Lung microvascular endothelial cell (primary cell): ENCODE results near the gene COA8. TPM values are rescaled to one million over a fixed set of nuclear protein-coding genes. Genes with fewer than 3 reads are reported as not detected.
"Not testable (repeated sequence)": the region's sequence is repeated elsewhere in the genome, so short reads cannot be mapped to it uniquely, and the experiment has no call there.

ENCODE experiments used
- DNase-seq, 2 donors: peaks; one replicate each; pipeline versions ENCODE4 v3.0.0 to v3.0.0-alpha.2; 2010; ENCODE audit warnings: low read depth in 2 of 2
- total RNA-seq: library from RNA; depleted of rRNA; stranded (reverse); fragments of >200 nt; gene quantifications from 2 replicates; pipeline ENCODE4 v1.2.1, GENCODE V29; 2014

The COA8 gene
- total RNA-seq, 1 donor from 2014 or later, result 23.2 TPM

GRCh38 chr14:103525430-103526246 is 37.1 kb upstream of the COA8 start:
- not testable (repeated sequence) for DNase-seq

- DNase-seq, result no peak
Observed at GRCh38 chr14:103526247-103526913, 36.4 kb upstream of the COA8 start.

GRCh38 chr14:103526914-103527248 is 35.9 kb upstream of the COA8 start:
- DNase-seq, result no peak

GRCh38 chr14:103527408-103528145 is 35.2 kb upstream of the COA8 start:
- no peak for DNase-seq

GRCh38 chr14:103528146-103528586 is 34.6 kb upstream of the COA8 start:
- no peak for DNase-seq

GRCh38 chr14:103528587-103529382 is 34.0 kb upstream of the COA8 start, which contains the start of gene TRMT61A:
TSS of gene TRMT61A (plus strand) at chr14:103529196. CDS start at chr14:103529979, 783 bp downstream.
- peak; percentile 70 to 81 for DNase-seq

GRCh38 chr14:103529383-103530365 is 33.1 kb upstream of the COA8 start:
- no peak for DNase-seq

- DNase-seq, result peak; percentile 40 to 42
Observed at GRCh38 chr14:103530390-103530789, 32.4 kb upstream of the COA8 start.

GRCh38 chr14:103530831-103531230 is 31.9 kb upstream of the COA8 start:
- DNase-seq, result no peak

- no peak for DNase-seq
Observed at GRCh38 chr14:103531421-103532215, 31.1 kb upstream of the COA8 start.

- no peak for DNase-seq
Observed at GRCh38 chr14:103532216-103533136, 30.3 kb upstream of the COA8 start.

GRCh38 chr14:103533137-103533998 is 29.4 kb upstream of the COA8 start:
- no peak for DNase-seq

GRCh38 chr14:103533999-103534575 is 28.7 kb upstream of the COA8 start:
- DNase-seq, result no peak

GRCh38 chr14:103534576-103535061 is 28.1 kb upstream of the COA8 start:
- no peak for DNase-seq

GRCh38 chr14:103535081-103535890 is 27.5 kb upstream of the COA8 start:
- DNase-seq, result no peak
